ENCODE measurements around the gene ACP2. TPM values are rescaled to one million over a fixed set of nuclear protein-coding genes. Genes with fewer than 3 reads are reported as not detected.

Gene ACP2
- total and polyA plus RNA-seq, 9 donors = 15.6 to 31.8 (median 28.2) TPM

- no peak for DNase-seq
- H3K9me3 ChIP-seq (replicated peaks; ENCODE audit: control insufficient read depth, low read depth, low read length) = no peaks in the 10 kb centered on the region
- peaks cover 69% of the 10 kb centered on the region for H3K36me3 ChIP-seq (ENCODE audit: control insufficient read depth, insufficient read depth, low read length)
- H3K4me3 ChIP-seq (ENCODE audit: low read length) = no peak overlapping the region
- H3K27ac ChIP-seq (ENCODE audit: low read length) = no peak overlapping the region
- 47% methylated on average over 3 of the region's 5 CpGs for WGBS (ENCODE audit: insufficient coverage)
- H3K4me1 ChIP-seq (ENCODE audit: control insufficient read depth, insufficient read depth, low read length) = no peaks in the 10 kb centered on the region
- H3K27me3 ChIP-seq (ENCODE audit: control insufficient read depth, insufficient read depth, low read length) = no peaks in the 10 kb centered on the region
Observed at GRCh38 chr11:47280860-47281259, 32.2 kb upstream of the ACP2 start.

- Histone ChIP-seq H3K4me1 (ENCODE audit: control insufficient read depth, insufficient read depth, low read length) (no peaks in the 10 kb centered on the region), H3K36me3 (ENCODE audit: control insufficient read depth, insufficient read depth, low read length) (peaks cover 68% of the 10 kb centered on the region), H3K9me3 (replicated peaks; ENCODE audit: control insufficient read depth, low read depth, low read length) (no peaks in the 10 kb centered on the region), H3K27me3 (ENCODE audit: control insufficient read depth, insufficient read depth, low read length) (no peaks in the 10 kb centered on the region), H3K27ac (ENCODE audit: low read length) (no peak overlapping the region), H3K4me3 (ENCODE audit: low read length) (no peak overlapping the region)
- DNase-seq = no peak
Observed at GRCh38 chr11:47280099-47280498, 31.5 kb upstream of the ACP2 start.

GRCh38 chr11:47278769-47279168 is 30.2 kb upstream of the ACP2 start:
- no CpG with 5 or more reads among the region's 4 CpGs for WGBS (ENCODE audit: insufficient coverage)
- H3K27ac ChIP-seq (ENCODE audit: low read length) = no peak overlapping the region
- no peak for DNase-seq

GRCh38 chr11:47278058-47278457 is 29.4 kb upstream of the ACP2 start:
- H3K9me3 ChIP-seq (replicated peaks; ENCODE audit: control insufficient read depth, low read depth, low read length) = no peaks in the 10 kb centered on the region
- DNase-seq = no peak
- no peak overlapping the region for H3K27ac ChIP-seq (ENCODE audit: low read length)
- H3K36me3 ChIP-seq (ENCODE audit: control insufficient read depth, insufficient read depth, low read length) = peaks cover 64% of the 10 kb centered on the region
- no peaks in the 10 kb centered on the region for H3K27me3 ChIP-seq (ENCODE audit: control insufficient read depth, insufficient read depth, low read length)
- no CpG with 5 or more reads among the region's 3 CpGs for WGBS (ENCODE audit: insufficient coverage)
- no peak overlapping the region for H3K4me3 ChIP-seq (ENCODE audit: low read length)
- H3K4me1 ChIP-seq (ENCODE audit: control insufficient read depth, insufficient read depth, low read length) = no peaks in the 10 kb centered on the region

More at GRCh38 chr11:47278769-47279168, 30.2 kb upstream of the ACP2 start:
- no peaks in the 10 kb centered on the region for H3K4me1 ChIP-seq (ENCODE audit: control insufficient read depth, insufficient read depth, low read length)
- no peak overlapping the region for H3K4me3 ChIP-seq (ENCODE audit: low read length)
- H3K27me3 ChIP-seq (ENCODE audit: control insufficient read depth, insufficient read depth, low read length) = no peaks in the 10 kb centered on the region
- H3K36me3 ChIP-seq (ENCODE audit: control insufficient read depth, insufficient read depth, low read length) = peaks cover 64% of the 10 kb centered on the region
- H3K9me3 ChIP-seq (replicated peaks; ENCODE audit: control insufficient read depth, low read depth, low read length) = no peaks in the 10 kb centered on the region

GRCh38 chr11:47276923-47277322 is 28.3 kb upstream of the ACP2 start:
- H3K27ac ChIP-seq (ENCODE audit: low read length) = no peak overlapping the region
- peaks cover 7% of the 10 kb centered on the region for H3K4me1 ChIP-seq (ENCODE audit: control insufficient read depth, insufficient read depth, low read length)
- H3K36me3 ChIP-seq (ENCODE audit: control insufficient read depth, insufficient read depth, low read length) = peaks cover 54% of the 10 kb centered on the region
- no peaks in the 10 kb centered on the region for H3K9me3 ChIP-seq (replicated peaks; ENCODE audit: control insufficient read depth, low read depth, low read length)
- no peak overlapping the region for H3K4me3 ChIP-seq (ENCODE audit: low read length)
- DNase-seq = no peak
- no CpG with 5 or more reads among the region's 4 CpGs for WGBS (ENCODE audit: insufficient coverage)
- H3K27me3 ChIP-seq (ENCODE audit: control insufficient read depth, insufficient read depth, low read length) = no peaks in the 10 kb centered on the region

- 94% methylated on average over 23 of the region's 28 CpGs for WGBS (ENCODE audit: insufficient coverage)
- no peak for DNase-seq
- Histone ChIP-seq H3K27me3 (ENCODE audit: control insufficient read depth, insufficient read depth, low read length) (no peaks in the 10 kb centered on the region), H3K36me3 (ENCODE audit: control insufficient read depth, insufficient read depth, low read length) (peaks cover 41% of the 10 kb centered on the region), H3K4me1 (ENCODE audit: control insufficient read depth, insufficient read depth, low read length) (peaks cover 19% of the 10 kb centered on the region), H3K4me3 (ENCODE audit: low read length) (no peak overlapping the region), H3K9me3 (replicated peaks; ENCODE audit: control insufficient read depth, low read depth, low read length) (no peaks in the 10 kb centered on the region), H3K27ac (ENCODE audit: low read length) (no peak overlapping the region)
Observed at GRCh38 chr11:47274495-47275235, 26.1 kb upstream of the ACP2 start.

- H3K27me3 ChIP-seq (ENCODE audit: control insufficient read depth, insufficient read depth, low read length) = no peaks in the 10 kb centered on the region
- peak overlapping the region; percentile 89 for H3K27ac ChIP-seq (ENCODE audit: low read length)
- H3K4me1 ChIP-seq (ENCODE audit: control insufficient read depth, insufficient read depth, low read length) = peaks cover 35% of the 10 kb centered on the region
- no peaks in the 10 kb centered on the region for H3K9me3 ChIP-seq (replicated peaks; ENCODE audit: control insufficient read depth, low read depth, low read length)
- H3K4me3 ChIP-seq (ENCODE audit: low read length) = no peak overlapping the region
- no CpG with 5 or more reads among the region's 1 CpG for WGBS (ENCODE audit: insufficient coverage)
- H3K36me3 ChIP-seq (ENCODE audit: control insufficient read depth, insufficient read depth, low read length) = peaks cover 29% of the 10 kb centered on the region
- no peak for DNase-seq
Observed at GRCh38 chr11:47272706-47273105, 24.1 kb upstream of the ACP2 start.

GRCh38 chr11:47271961-47272661 is 23.5 kb upstream of the ACP2 start:
- H3K9me3 ChIP-seq (replicated peaks; ENCODE audit: control insufficient read depth, low read depth, low read length) = no peaks in the 10 kb centered on the region
- no peak overlapping the region for H3K4me3 ChIP-seq (ENCODE audit: low read length)
- peak; percentile 71 for DNase-seq
- peak overlapping the region; percentile 89 for H3K27ac ChIP-seq (ENCODE audit: low read length)
- H3K36me3 ChIP-seq (ENCODE audit: control insufficient read depth, insufficient read depth, low read length) = peaks cover 26% of the 10 kb centered on the region
- H3K27me3 ChIP-seq (ENCODE audit: control insufficient read depth, insufficient read depth, low read length) = no peaks in the 10 kb centered on the region
- H3K4me1 ChIP-seq (ENCODE audit: control insufficient read depth, insufficient read depth, low read length) = peaks cover 37% of the 10 kb centered on the region
- WGBS (ENCODE audit: insufficient coverage) = 59% methylated on average over 4 of the region's 11 CpGs

- peaks cover 21% of the 10 kb centered on the region for H3K36me3 ChIP-seq (ENCODE audit: control insufficient read depth, insufficient read depth, low read length)
- no peak overlapping the region for H3K4me3 ChIP-seq (ENCODE audit: low read length)
- no peaks in the 10 kb centered on the region for H3K27me3 ChIP-seq (ENCODE audit: control insufficient read depth, insufficient read depth, low read length)
- no peaks in the 10 kb centered on the region for H3K9me3 ChIP-seq (replicated peaks; ENCODE audit: control insufficient read depth, low read depth, low read length)
- WGBS (ENCODE audit: insufficient coverage) = 100% methylated on average over 1 of the region's 4 CpGs
- no peak for DNase-seq
- peak overlapping the region; percentile 89 for H3K27ac ChIP-seq (ENCODE audit: low read length)
- peaks cover 37% of the 10 kb centered on the region for H3K4me1 ChIP-seq (ENCODE audit: control insufficient read depth, insufficient read depth, low read length)
Observed at GRCh38 chr11:47271328-47271727, 22.7 kb upstream of the ACP2 start.

- Histone ChIP-seq H3K4me3 (ENCODE audit: low read length) (peak overlapping the region; percentile 60), H3K27ac (ENCODE audit: low read length) (peak overlapping the region; percentile 89), H3K27me3 (ENCODE audit: control insufficient read depth, insufficient read depth, low read length) (no peaks in the 10 kb centered on the region), H3K9me3 (replicated peaks; ENCODE audit: control insufficient read depth, low read depth, low read length) (no peaks in the 10 kb centered on the region), H3K4me1 (ENCODE audit: control insufficient read depth, insufficient read depth, low read length) (peaks cover 37% of the 10 kb centered on the region), H3K36me3 (ENCODE audit: control insufficient read depth, insufficient read depth, low read length) (peaks cover 14% of the 10 kb centered on the region)
- peak; percentile 53 for DNase-seq
- WGBS (ENCODE audit: insufficient coverage) = 2% methylated on average over 16 of the region's 34 CpGs
Observed at GRCh38 chr11:47270331-47271271, 22.0 kb upstream of the ACP2 start.

Data from muscle of leg (tissue), 11 donors.